ENCODE measurements around the gene PPP1R12B.
"Not testable (repeated sequence)": the region's sequence is repeated elsewhere in the genome, so short reads cannot be mapped to it uniquely, and the experiment has no call there.

The PPP1R12B gene

GRCh38 chr1:202588503-202589189 is 240.1 kb downstream of the PPP1R12B start:
- DNase-seq = no peak

GRCh38 chr1:202589190-202589930 is 240.9 kb downstream of the PPP1R12B start:
- DNase-seq = no peak

- DNase-seq = no peak
Observed at GRCh38 chr1:202590126-202590525, 241.6 kb downstream of the PPP1R12B start.

- DNase-seq = no peak
Observed at GRCh38 chr1:202590975-202591411, 242.5 kb downstream of the PPP1R12B start.

GRCh38 chr1:202591515-202591914 is 243.0 kb downstream of the PPP1R12B start:
- DNase-seq = no peak

- no peak for DNase-seq
Observed at GRCh38 chr1:202592146-202592545, 243.6 kb downstream of the PPP1R12B start.

- DNase-seq = no peak
Observed at GRCh38 chr1:202593845-202594244, 245.3 kb downstream of the PPP1R12B start.

- DNase-seq = no peak
Observed at GRCh38 chr1:202596638-202597037, 248.1 kb downstream of the PPP1R12B start.

- no peak for DNase-seq
Observed at GRCh38 chr1:202597090-202597761, 248.7 kb downstream of the PPP1R12B start.

GRCh38 chr1:202599669-202600431 is 251.4 kb downstream of the PPP1R12B start:
- DNase-seq = no peak

GRCh38 chr1:202600432-202601041 is 252.0 kb downstream of the PPP1R12B start:
- no peak for DNase-seq

GRCh38 chr1:202603435-202603834 is 254.9 kb downstream of the PPP1R12B start:
- no peak for DNase-seq

GRCh38 chr1:202605515-202605914 is 257.0 kb downstream of the PPP1R12B start:
- DNase-seq = no peak

GRCh38 chr1:202612036-202612435 is 263.5 kb downstream of the PPP1R12B start:
- not testable (repeated sequence) for DNase-seq

- DNase-seq = no peak
Observed at GRCh38 chr1:202613571-202613970, 265.1 kb downstream of the PPP1R12B start.

GRCh38 chr1:202614363-202615207 is 266.1 kb downstream of the PPP1R12B start:
- DNase-seq = not testable (repeated sequence)

- not testable (repeated sequence) for DNase-seq
Observed at GRCh38 chr1:202615208-202615500, 266.7 kb downstream of the PPP1R12B start.

GRCh38 chr1:202615501-202616354 is 267.2 kb downstream of the PPP1R12B start:
- no peak for DNase-seq

- no peak for DNase-seq
Observed at GRCh38 chr1:202616355-202616915, 267.9 kb downstream of the PPP1R12B start.

GRCh38 chr1:202619012-202619411 is 270.5 kb downstream of the PPP1R12B start:
- DNase-seq = not testable (repeated sequence)

Measured in activated T-cell treated with anti-CD3 and anti-CD28 coated beads, Interleukin-2, amount 50 U/mL, for 1 hour (primary cell).